GM21723 (cell line): ENCODE results near the gene SPATA25.
"Not testable (repeated sequence)": the region's sequence is repeated elsewhere in the genome, so short reads cannot be mapped to it uniquely, and the experiment has no call there.

Experiments
- ATAC-seq: cut with Tn5 transposase; IDR thresholded peaks from one replicate; pipeline ENCODE4 v1.9.1; 2021; ENCODE audit warnings: mild to moderate bottlenecking, moderate library complexity; ENCODE audit not compliant: unreplicated experiment

The SPATA25 gene

GRCh38 chr20:45917790-45918141, 30.3 kb upstream of the SPATA25 start:
- no peak for ATAC-seq

- ATAC-seq: no peak
These were observed 25.7 kb upstream of the SPATA25 start for GRCh38 chr20:45913116-45913515.

- ATAC-seq: no peak
These were observed 24.9 kb upstream of the SPATA25 start for GRCh38 chr20:45912344-45912682.

GRCh38 chr20:45911486-45912343, 24.3 kb upstream of the SPATA25 start, which contains the start of gene PLTP:
Gene PLTP, minus strand, starts transcription at chr20:45912155. Its CDS starts 703 bp downstream, at chr20:45911452.
- ATAC-seq: no peak

GRCh38 chr20:45910670-45911485, 23.5 kb upstream of the SPATA25 start:
- peak; percentile 90 for ATAC-seq

GRCh38 chr20:45909817-45910669, 22.6 kb upstream of the SPATA25 start:
- ATAC-seq: no peak

- no peak for ATAC-seq
These were observed 21.9 kb upstream of the SPATA25 start for GRCh38 chr20:45909336-45909808.

GRCh38 chr20:45908084-45908483, 20.7 kb upstream of the SPATA25 start:
- no peak for ATAC-seq

- no peak for ATAC-seq
These were observed 20.0 kb upstream of the SPATA25 start for GRCh38 chr20:45907219-45907948.

- ATAC-seq: no peak
These were observed 18.2 kb upstream of the SPATA25 start for GRCh38 chr20:45905505-45906079.

- no peak for ATAC-seq
These were observed 17.4 kb upstream of the SPATA25 start for GRCh38 chr20:45904583-45905504.

GRCh38 chr20:45902199-45902701, 14.8 kb upstream of the SPATA25 start:
- no peak for ATAC-seq

- ATAC-seq: not testable (repeated sequence)
These were observed 13.9 kb upstream of the SPATA25 start for GRCh38 chr20:45901332-45901731.

- no peak for ATAC-seq
These were observed 11.8 kb upstream of the SPATA25 start for GRCh38 chr20:45899046-45899835.

GRCh38 chr20:45898285-45898684, 10.9 kb upstream of the SPATA25 start:
- ATAC-seq: no peak

GRCh38 chr20:45897692-45898091, 10.3 kb upstream of the SPATA25 start:
- no peak for ATAC-seq

- no peak for ATAC-seq
These were observed 9.9 kb upstream of the SPATA25 start for GRCh38 chr20:45897289-45897688.

GRCh38 chr20:45896641-45897161, 9.3 kb upstream of the SPATA25 start:
- ATAC-seq: no peak
